Mononuclear cell (primary cell): ENCODE measurements around the gene NLRC3. TPM values are rescaled to one million over a fixed set of nuclear protein-coding genes. Genes with fewer than 3 reads are reported as not detected.
"Not testable (repeated sequence)": the region's sequence is repeated elsewhere in the genome, so short reads cannot be mapped to it uniquely, and the experiment has no call there.

Experiments used
- H3K27me3 ChIP-seq: 2 replicates; pipeline ENCODE4 v1.6.0; 2011; ENCODE audit warnings: low read length, control low read depth; ENCODE audit not compliant: insufficient read depth
- H3K4me1 ChIP-seq: 2 replicates; pipeline ENCODE4 v1.5.1; 2011; ENCODE audit warnings: mild to moderate bottlenecking, low read length, control low read depth; ENCODE audit not compliant: insufficient read depth
- H3K4me3 ChIP-seq: 2 replicates; pipeline ENCODE4 v1.5.1; 2011; ENCODE audit warnings: mild to moderate bottlenecking, low read length, moderate library complexity
- H3K9me3 ChIP-seq: 2 replicates; pipeline ENCODE4 v1.5.1; 2011; ENCODE audit warnings: low read depth, mild to moderate bottlenecking, control low read depth, low read length
- total RNA-seq: library from RNA; depleted of rRNA; stranded (reverse); fragments of >200 nt; gene quantifications from one replicate; pipeline ENCODE4 v1.2.3, GENCODE V29; 2012

Gene NLRC3
- total RNA-seq, 1 donor = 25.1 TPM

GRCh38 chr16:3530371-3530914 is 46.8 kb downstream of the NLRC3 start:
- Histone ChIP-seq H3K4me1 (no peaks in the 10 kb centered on the region), H3K27me3 (no peaks in the 10 kb centered on the region), H3K9me3 (no peaks in the 10 kb centered on the region), H3K4me3 (no peak overlapping the region)

DNA sequence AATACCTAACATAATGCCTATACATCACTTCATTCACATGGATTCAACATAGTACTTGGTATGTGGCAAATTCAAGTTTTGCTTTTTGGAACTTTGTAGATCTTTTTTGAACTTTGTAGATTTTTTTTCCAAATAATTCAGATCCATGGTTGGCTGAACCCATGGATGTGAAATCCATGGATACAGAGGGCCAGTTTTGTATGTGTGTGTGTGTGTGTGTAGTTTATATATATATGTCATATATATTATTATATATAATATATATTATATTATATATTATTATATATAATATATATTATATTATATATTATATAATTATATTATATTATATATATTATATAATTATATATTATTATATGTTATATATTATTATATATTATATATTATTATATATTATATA is 48.0 kb downstream of the NLRC3 start:
- Histone ChIP-seq H3K27me3 (no peaks in the 10 kb centered on the region), H3K4me3 (no peak overlapping the region), H3K4me1 (no peaks in the 10 kb centered on the region), H3K9me3 (no peaks in the 10 kb centered on the region)

DNA sequence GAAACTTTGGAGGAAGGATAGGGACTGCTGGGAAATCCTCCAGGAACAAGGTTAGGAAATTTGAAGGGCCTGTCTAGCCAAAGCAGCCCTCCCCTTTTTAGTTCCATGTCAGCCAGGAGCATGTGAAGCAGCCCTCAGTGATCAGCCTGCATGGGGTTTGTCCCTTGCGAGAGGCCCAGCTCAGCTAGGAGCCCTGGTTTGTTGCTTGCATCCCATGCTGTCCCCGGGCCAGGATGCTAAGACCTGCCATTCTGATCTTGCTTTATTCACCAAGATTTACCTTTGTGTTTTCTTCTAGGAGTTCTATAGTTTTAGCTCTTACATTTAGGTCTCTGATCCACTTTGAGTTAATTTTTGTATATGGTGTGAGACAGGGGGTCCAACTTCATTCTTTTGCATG is 48.8 kb downstream of the NLRC3 start:
- Histone ChIP-seq H3K4me3 (no peak overlapping the region), H3K4me1 (no peaks in the 10 kb centered on the region), H3K27me3 (no peaks in the 10 kb centered on the region)

GRCh38 chr16:3527216-3527829 is 49.9 kb downstream of the NLRC3 start:
- not testable (repeated sequence) for H3K27me3 ChIP-seq, H3K4me3 ChIP-seq, H3K9me3 ChIP-seq, H3K4me1 ChIP-seq

More for the DNA sequence above, 48.8 kb downstream of the NLRC3 start:
- H3K9me3 ChIP-seq = no peaks in the 10 kb centered on the region

- Histone ChIP-seq H3K27me3 (no peaks in the 10 kb centered on the region), H3K9me3 (no peaks in the 10 kb centered on the region), H3K4me1 (no peaks in the 10 kb centered on the region), H3K4me3 (no peak overlapping the region)
Observed at GRCh38 chr16:3525951-3526350, 51.3 kb downstream of the NLRC3 start.

DNA sequence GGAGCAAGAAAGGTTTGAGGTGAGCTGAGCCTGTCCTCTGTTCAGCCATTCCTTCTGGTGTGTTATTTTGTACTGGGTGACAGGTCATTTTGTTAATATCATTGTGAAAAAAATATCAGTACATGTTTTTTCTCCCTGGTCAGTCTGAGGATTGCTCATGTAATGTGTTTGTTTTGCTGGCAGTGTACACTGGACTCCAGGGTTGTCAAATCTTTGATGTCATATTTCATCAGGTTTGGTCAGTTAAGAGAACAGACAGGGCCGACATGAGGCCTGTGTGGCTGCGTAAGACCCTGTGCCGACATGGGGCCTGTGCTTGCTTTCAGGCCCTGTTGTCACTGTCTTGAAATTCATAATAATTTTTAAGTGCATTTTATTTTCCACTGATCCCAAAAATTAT is 53.9 kb downstream of the NLRC3 start:
- H3K27me3 ChIP-seq = no peaks in the 10 kb centered on the region
- no peaks in the 10 kb centered on the region for H3K4me1 ChIP-seq
- H3K9me3 ChIP-seq = no peaks in the 10 kb centered on the region

GRCh38 chr16:3520841-3521240 is 56.4 kb downstream of the NLRC3 start:
- no peaks in the 10 kb centered on the region for H3K4me1 ChIP-seq
- no peak overlapping the region for H3K4me3 ChIP-seq
- no peaks in the 10 kb centered on the region for H3K9me3 ChIP-seq
- H3K27me3 ChIP-seq = no peaks in the 10 kb centered on the region

More for the DNA sequence above, 53.9 kb downstream of the NLRC3 start:
- no peak overlapping the region for H3K4me3 ChIP-seq

- Histone ChIP-seq H3K4me3 (no peak overlapping the region), H3K9me3 (no peaks in the 10 kb centered on the region), H3K4me1 (no peaks in the 10 kb centered on the region), H3K27me3 (no peaks in the 10 kb centered on the region)
Observed at GRCh38 chr16:3520413-3520812, 56.8 kb downstream of the NLRC3 start.

GRCh38 chr16:3519581-3519980 is 57.6 kb downstream of the NLRC3 start:
- H3K27me3 ChIP-seq = no peaks in the 10 kb centered on the region
- H3K4me1 ChIP-seq = no peaks in the 10 kb centered on the region
- no peaks in the 10 kb centered on the region for H3K9me3 ChIP-seq
- no peak overlapping the region for H3K4me3 ChIP-seq

GRCh38 chr16:3518986-3519348 is 58.2 kb downstream of the NLRC3 start:
- Histone ChIP-seq H3K4me3 (no peak overlapping the region), H3K9me3 (no peaks in the 10 kb centered on the region), H3K4me1 (no peaks in the 10 kb centered on the region), H3K27me3 (no peaks in the 10 kb centered on the region)

DNA sequence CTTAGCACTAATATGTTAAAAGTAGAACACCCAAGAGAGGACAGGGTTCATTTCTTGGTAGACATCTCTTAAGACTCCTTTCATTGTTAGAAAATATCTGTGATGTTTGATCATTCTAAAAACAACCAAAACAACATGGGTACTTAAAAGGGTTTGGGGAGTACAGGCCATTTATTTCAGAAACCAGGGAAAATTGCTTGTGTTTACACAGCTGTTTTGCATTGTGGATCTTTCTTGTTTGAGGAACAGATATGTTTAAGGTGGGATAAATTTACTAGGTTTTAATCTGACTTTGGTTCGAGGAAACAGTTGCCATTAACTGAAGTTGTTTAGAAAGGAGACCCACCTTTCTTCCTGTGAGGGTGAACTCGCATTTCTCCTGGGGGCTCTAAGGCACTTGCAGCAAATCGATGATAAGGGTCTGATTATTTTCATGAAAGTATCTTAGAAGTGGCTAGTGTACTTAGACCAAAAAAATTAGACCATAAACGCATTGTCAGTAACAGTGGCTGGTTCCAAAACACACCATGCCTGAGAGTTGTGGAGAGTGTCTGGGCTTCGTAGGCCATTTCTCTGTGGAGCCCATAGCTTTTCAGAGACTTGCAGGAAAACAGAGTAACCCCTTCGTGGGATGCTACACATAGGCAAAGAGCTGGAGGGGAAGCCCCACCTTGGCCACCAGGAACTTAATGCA is 58.8 kb downstream of the NLRC3 start:
- H3K27me3 ChIP-seq = no peaks in the 10 kb centered on the region
- no peaks in the 10 kb centered on the region for H3K9me3 ChIP-seq
- no peak overlapping the region for H3K4me3 ChIP-seq

DNA sequence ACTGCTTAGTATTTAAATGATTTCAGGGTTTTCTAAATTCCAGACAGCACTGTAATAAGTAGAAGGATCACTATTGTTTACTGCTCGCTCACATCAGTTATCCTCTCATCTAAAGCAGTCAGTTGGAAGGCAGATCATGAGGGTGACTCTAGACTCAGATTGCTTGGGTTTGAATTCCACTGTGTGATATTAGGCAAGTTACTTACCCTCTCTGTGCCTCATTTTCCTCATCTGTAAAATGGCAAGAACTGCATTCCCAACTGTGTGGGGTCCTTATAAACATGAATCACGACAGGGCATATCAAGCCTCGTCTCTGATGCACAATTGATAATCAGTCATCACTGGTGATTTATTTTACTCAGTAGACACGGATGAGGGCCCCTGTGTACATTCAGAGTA is 61.3 kb downstream of the NLRC3 start:
- H3K4me1 ChIP-seq = peaks cover 5% of the 10 kb centered on the region
- H3K27me3 ChIP-seq = no peaks in the 10 kb centered on the region
- no peak overlapping the region for H3K4me3 ChIP-seq
- H3K9me3 ChIP-seq = no peaks in the 10 kb centered on the region

More for the DNA sequence above, 58.8 kb downstream of the NLRC3 start:
- no peaks in the 10 kb centered on the region for H3K4me1 ChIP-seq

DNA sequence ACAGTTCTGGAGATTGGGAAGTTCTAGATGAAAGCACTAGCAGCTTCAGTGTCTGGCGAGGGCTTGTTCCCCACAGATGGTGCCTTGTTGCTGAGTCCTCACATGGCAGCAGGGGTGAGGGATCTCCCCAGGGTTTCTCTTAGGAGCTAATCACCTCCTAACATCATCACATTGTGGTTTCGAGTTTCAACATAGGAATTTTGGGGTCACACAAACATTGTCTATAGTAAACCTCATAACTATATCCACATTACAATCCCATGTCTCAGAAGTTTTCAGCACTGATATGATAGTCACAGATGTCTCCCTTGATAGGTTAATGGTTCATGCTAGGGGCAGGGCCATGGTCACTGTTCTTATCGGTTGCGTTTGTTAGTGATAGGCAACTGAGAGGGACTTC is 62.6 kb downstream of the NLRC3 start:
- Histone ChIP-seq H3K4me3 (no peak overlapping the region), H3K27me3 (no peaks in the 10 kb centered on the region), H3K4me1 (peaks cover 14% of the 10 kb centered on the region), H3K9me3 (no peaks in the 10 kb centered on the region)

DNA sequence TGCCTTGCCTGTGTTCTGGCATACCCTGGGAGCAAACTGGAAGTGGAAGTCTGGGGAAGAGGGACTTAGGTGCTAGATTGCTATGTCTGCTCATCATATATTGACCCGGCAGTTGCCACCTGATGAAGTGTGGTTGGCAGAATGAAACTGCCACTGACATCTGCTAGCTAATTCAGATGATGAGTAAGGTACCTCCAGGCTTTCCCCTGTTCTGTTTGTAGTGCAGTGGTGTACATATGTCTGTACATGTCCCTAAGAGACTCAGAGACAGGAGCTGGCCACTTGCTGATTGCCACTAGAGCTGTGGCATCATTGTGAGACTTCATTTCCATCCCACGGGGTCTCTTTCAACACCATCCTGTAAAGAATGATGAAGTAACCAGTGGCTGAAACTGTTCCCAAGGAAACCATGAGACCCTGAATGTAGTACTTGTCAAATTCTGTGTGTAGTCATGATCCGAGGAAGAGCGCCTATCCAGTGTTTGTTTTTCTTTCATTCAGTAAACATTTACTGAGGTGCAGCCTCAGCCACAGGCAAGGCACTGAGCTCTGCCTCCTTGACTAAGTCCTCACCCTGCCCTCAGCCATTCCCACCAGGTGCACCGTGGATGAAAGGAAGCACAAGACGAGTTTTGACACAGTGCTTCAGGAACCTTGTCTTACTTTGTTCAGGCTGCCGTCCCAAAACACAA is 63.2 kb downstream of the NLRC3 start:
- Histone ChIP-seq H3K9me3 (no peaks in the 10 kb centered on the region), H3K4me3 (no peak overlapping the region), H3K27me3 (no peaks in the 10 kb centered on the region), H3K4me1 (peaks cover 18% of the 10 kb centered on the region)

DNA sequence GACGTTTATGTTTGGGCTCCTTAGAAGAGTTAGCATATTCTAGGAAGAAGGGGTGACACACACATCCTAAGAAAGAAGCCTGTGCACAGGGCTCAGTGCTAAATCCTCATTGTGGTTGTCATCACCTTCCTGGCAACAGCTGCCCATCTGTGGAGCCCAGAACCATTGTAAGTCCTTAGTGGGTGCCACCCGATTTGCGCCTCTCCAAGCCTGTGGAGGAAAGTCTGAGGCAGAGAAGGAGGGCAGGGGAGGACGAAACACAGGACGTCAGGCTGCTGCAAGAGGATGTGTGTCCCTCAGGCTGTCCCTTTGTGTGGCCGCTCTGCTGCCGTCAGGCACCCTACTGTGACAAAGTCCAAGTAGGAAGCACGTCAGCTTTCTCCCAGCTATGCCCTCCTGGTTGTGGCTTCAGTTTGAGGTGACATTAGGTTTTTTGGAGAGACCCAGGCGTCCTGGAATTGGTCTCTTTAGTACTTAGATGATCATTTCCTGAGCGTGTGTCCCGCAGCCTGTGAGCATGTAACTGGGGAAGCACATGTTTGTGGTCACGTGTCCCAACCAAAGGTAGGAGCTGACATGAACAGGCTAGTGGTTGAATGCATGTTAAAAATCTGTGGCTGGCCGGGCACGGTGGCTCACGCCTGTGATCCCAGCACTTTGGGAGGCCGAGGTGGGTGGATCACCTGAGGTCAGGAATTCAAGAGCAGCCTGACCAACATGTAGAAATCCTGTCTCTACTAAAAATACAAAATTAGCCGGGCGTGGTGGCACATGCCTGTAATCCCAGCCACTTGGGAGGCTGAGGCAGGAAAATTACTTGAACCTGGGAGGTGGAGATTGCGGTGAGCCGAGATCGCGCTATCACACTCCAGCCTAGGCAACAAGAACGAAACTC is 65.7 kb downstream of the NLRC3 start:
- Histone ChIP-seq H3K27me3 (no peaks in the 10 kb centered on the region), H3K4me1 (peaks cover 22% of the 10 kb centered on the region)

More for the DNA sequence above, 65.7 kb downstream of the NLRC3 start:
- no peaks in the 10 kb centered on the region for H3K9me3 ChIP-seq
- no peak overlapping the region for H3K4me3 ChIP-seq
